GM23248 (cell line): ENCODE measurements around the gene BRINP1. TPM values are rescaled to one million over a fixed set of nuclear protein-coding genes. Genes with fewer than 3 reads are reported as not detected.

Source experiments
- DNase-seq: peaks from one replicate; pipeline ENCODE4 v3.0.0-alpha.2; 2015
- H2AFZ ChIP-seq: fragments of 200-600 bp; sonication (generic); 2 replicates; pipeline ENCODE4 v1.6.1; 2016; ENCODE audit warnings: antibody characterized with exemption
- H3F3A ChIP-seq: fragments of 200-600 bp; sonication (generic); 2 replicates; pipeline ENCODE4 v1.6.1; 2016; ENCODE audit warnings: mild to moderate bottlenecking, antibody characterized with exemption, mixed run types; ENCODE audit not compliant: insufficient read depth
- H3K27ac ChIP-seq: fragments of 200-600 bp; sonication (generic); 2 replicates; pipeline ENCODE4 v1.5.1; 2016; ENCODE audit warnings: mild to moderate bottlenecking
- H3K27me3 ChIP-seq: fragments of 200-600 bp; sonication (generic); replicated peaks from 2 replicates; pipeline ENCODE4 v1.6.1; 2016; ENCODE audit warnings: mild to moderate bottlenecking; ENCODE audit not compliant: insufficient read depth
- H3K36me3 ChIP-seq: fragments of 200-600 bp; sonication (generic); 2 replicates; pipeline ENCODE4 v1.6.1; 2016; ENCODE audit warnings: low read depth, mild to moderate bottlenecking
- H3K4me1 ChIP-seq: fragments of 200-600 bp; sonication (generic); 2 replicates; pipeline ENCODE4 v1.6.1; 2016; ENCODE audit warnings: mild to moderate bottlenecking; ENCODE audit not compliant: insufficient read depth
- H3K4me2 ChIP-seq: fragments of 200-600 bp; sonication (generic); one replicate; pipeline ENCODE4 v1.6.1; 2016; ENCODE audit warnings: mild to moderate bottlenecking; ENCODE audit not compliant: unreplicated experiment
- H3K4me3 ChIP-seq: fragments of 200-600 bp; sonication (generic); 2 replicates; pipeline ENCODE4 v1.5.1; 2016; ENCODE audit warnings: mild to moderate bottlenecking
- H3K79me2 ChIP-seq: fragments of 200-600 bp; sonication (generic); 2 replicates; pipeline ENCODE4 v1.6.1; 2016; ENCODE audit warnings: mild to moderate bottlenecking; ENCODE audit not compliant: insufficient read depth
- H3K9ac ChIP-seq: fragments of 200-600 bp; sonication (generic); 2 replicates; pipeline ENCODE4 v1.6.1; 2016; ENCODE audit warnings: mild to moderate bottlenecking
- H3K9me2 ChIP-seq: fragments of 200-600 bp; sonication (generic); 2 replicates; pipeline ENCODE4 v1.6.1; 2016; ENCODE audit warnings: mixed run types, mild to moderate bottlenecking, moderate library complexity; ENCODE audit not compliant: insufficient read depth
- H3K9me3 ChIP-seq: fragments of 200-600 bp; sonication (generic); one replicate; pipeline ENCODE4 v1.6.1; 2017; ENCODE audit warnings: low read depth
- H4K20me1 ChIP-seq: fragments of 200-600 bp; sonication (generic); 2 replicates; pipeline ENCODE4 v1.6.0; 2016; ENCODE audit not compliant: insufficient read depth
- EZH2 ChIP-seq: fragments of 200-600 bp; sonication (generic); IDR thresholded peaks from 2 replicates; pipeline ENCODE4 v1.6.1; 2018; ENCODE audit warnings: antibody characterized with exemption, mild to moderate bottlenecking; ENCODE audit not compliant: insufficient read depth, poor library complexity, severe bottlenecking
- EZH2phosphoT487 ChIP-seq: fragments of 200-600 bp; sonication (generic); IDR thresholded peaks from 2 replicates; pipeline ENCODE4 v1.6.1; 2018; ENCODE audit warnings: antibody characterized with exemption, moderate library complexity, mild to moderate bottlenecking, low read depth; ENCODE audit not compliant: insufficient read depth
- WGBS, 2 experiments: methylation state at CpG; one replicate each; pipeline ENCODE4 v1.1.6; 2015 to 2017; ENCODE audit warnings: low lambda C conversion rate in 2 of 2, low coverage in 1 of 2; ENCODE audit errors: missing lambda C conversion rate in 2 of 2; 5-methylcytosine and 5-hydroxymethylcytosine counted together
- in situ Hi-C: fragments of 300-500 bp; cut with MboI; formaldehyde crosslinking; loops from 2 replicates; pipeline ENCODE4 v1.15.0; 2020
- polyA plus RNA-seq: library from polyadenylated mRNA; unstranded; fragments of >200 nt; fragmentation: Nextera tagmentation; extraction: Ambion mirVana; gene quantifications from 2 replicates; pipeline ENCODE4 v1.2.1, GENCODE V29; 2016
- total RNA-seq: library from RNA; depleted of rRNA; stranded (reverse); fragments of >200 nt; shearing (Covaris generic); gene quantifications from 2 replicates; pipeline ENCODE4 v1.2.3, GENCODE V29; 2014

The BRINP1 gene
- total and polyA plus RNA-seq, 2 experiments from 2014 or later, result 6.0 to 9.0 TPM

GRCh38 chr9:119337573-119337972 lies 31.7 kb downstream of the BRINP1 start:
- H2AFZ ChIP-seq, result no peak overlapping the region
- H3K79me2 ChIP-seq, result no peaks in the 10 kb centered on the region
- no peak overlapping the region for H3K4me3 ChIP-seq
- no peaks in the 10 kb centered on the region for H3K9me3 ChIP-seq
- H3F3A ChIP-seq, result no peaks in the 10 kb centered on the region
- H3K36me3 ChIP-seq, result no peaks in the 10 kb centered on the region
- in situ Hi-C loops, result no loop called here
- DNase-seq, result no peak
- H3K9me2 ChIP-seq, result no peaks in the 10 kb centered on the region
- no peak overlapping the region for H3K27ac ChIP-seq
- H3K9ac ChIP-seq, result no peak overlapping the region
- H3K4me1 ChIP-seq, result no peaks in the 10 kb centered on the region
- H4K20me1 ChIP-seq, result no peaks in the 10 kb centered on the region
- no peak overlapping the region for H3K4me2 ChIP-seq
- H3K27me3 ChIP-seq, result no peaks in the 10 kb centered on the region
- TF ChIP-seq EZH2phosphoT487 (no peak), EZH2 (no peak)

DNA sequence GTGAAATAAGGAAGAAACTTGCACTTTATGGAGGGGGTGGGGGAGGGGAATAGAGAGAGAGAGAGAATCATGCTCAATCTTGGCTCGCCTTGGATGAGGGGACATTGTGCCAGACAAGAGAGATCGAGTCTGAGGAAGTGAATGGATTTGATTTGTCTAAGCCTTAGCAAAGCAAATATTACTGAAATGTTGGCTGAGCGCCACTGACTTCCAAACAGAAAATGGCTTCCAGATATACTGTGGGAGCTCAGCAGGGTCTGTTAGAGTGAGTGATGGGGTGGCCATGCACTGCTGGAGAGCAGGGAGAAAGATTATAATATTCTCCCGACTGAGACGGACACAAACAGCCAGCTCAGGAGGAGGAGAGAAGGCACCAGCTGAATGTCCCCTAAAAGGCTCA lies 34.5 kb downstream of the BRINP1 start:
- no peaks in the 10 kb centered on the region for H3K36me3 ChIP-seq
- no peak overlapping the region for H2AFZ ChIP-seq
- no peaks in the 10 kb centered on the region for H3K9me2 ChIP-seq
- H3K9ac ChIP-seq, result no peak overlapping the region
- no peaks in the 10 kb centered on the region for H3K4me1 ChIP-seq
- H3K27ac ChIP-seq, result no peak overlapping the region
- no peak for DNase-seq
- 10 to 13% methylated on average over 5 of the region's 5 CpGs for WGBS, 2 experiments
- no peaks in the 10 kb centered on the region for H3K27me3 ChIP-seq
- no peaks in the 10 kb centered on the region for H4K20me1 ChIP-seq
- in situ Hi-C loops, result no loop called here
- H3K9me3 ChIP-seq, result no peaks in the 10 kb centered on the region
- no peak overlapping the region for H3K4me3 ChIP-seq
- H3K4me2 ChIP-seq, result no peak overlapping the region
- H3K79me2 ChIP-seq, result no peaks in the 10 kb centered on the region
- no peaks in the 10 kb centered on the region for H3F3A ChIP-seq
- TF ChIP-seq EZH2 (no peak), EZH2phosphoT487 (no peak)

DNA sequence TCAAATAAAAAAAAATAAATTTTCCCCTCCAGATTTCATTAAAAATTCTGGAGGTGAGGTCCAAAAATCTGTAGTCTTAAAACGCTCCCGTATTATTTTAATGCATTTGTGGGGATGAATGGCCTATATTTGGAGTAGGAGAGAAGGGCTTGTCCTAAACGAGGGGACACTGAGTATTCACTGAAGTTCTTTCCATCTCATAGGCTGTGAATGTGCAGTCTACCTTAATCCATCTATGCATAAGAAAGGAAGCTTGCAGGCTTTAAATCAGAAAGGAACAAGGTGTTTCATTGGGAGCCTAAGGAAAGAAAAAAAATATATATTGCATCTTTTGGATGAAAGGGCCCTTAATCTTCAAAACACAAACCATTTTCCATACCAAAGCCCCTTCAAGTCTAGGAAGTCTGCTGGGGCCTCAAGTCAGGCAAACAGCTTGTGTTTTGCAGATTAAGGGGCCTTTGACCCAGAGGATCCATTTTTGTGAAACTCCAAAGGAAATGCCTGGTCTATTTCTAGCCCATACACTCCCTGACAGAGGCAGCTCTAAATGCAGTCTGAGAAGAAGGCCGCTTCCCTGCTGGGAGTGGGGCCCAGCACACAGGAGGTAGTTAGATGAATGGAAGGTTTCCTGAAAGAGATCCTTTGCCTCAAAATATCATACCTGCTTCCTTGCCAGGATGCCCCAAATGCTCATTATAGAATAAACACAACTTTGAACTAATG lies 35.6 kb downstream of the BRINP1 start:
- Histone ChIP-seq H3K27me3 (no peaks in the 10 kb centered on the region), H3F3A (no peaks in the 10 kb centered on the region), H3K4me1 (no peaks in the 10 kb centered on the region), H4K20me1 (no peaks in the 10 kb centered on the region), H3K9ac (no peak overlapping the region), H3K79me2 (no peaks in the 10 kb centered on the region), H3K27ac (no peak overlapping the region), H3K36me3 (no peaks in the 10 kb centered on the region), H2AFZ (no peak overlapping the region), H3K9me2 (no peaks in the 10 kb centered on the region), H3K4me2 (no peak overlapping the region), H3K9me3 (no peaks in the 10 kb centered on the region), H3K4me3 (no peak overlapping the region)
- DNase-seq, result no peak
- in situ Hi-C loops, result no loop called here
- WGBS, 2 experiments, result 39% methylated on average over 4 of the region's 4 CpGs
- TF ChIP-seq EZH2 (no peak), EZH2phosphoT487 (no peak)

DNA sequence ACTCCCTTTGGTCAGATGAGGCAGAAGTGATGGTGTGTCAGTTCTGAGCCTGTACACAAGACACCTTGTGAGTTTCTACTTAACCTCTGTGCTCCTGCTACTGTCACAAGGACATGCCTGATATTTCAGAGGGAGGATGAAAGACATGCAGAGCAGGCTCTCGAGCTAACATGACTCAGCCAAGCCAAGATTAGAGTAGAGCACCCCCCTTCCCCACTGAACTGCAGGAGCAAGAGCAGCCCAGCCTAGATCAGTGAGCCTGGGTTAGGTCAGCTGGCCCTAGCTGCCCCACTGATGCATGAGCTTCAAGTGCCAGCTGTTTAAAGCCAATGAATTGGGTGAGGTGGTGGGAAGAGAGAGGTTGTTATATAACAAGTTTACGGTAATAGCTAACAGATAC lies 36.7 kb downstream of the BRINP1 start:
- H3K27me3 ChIP-seq, result no peaks in the 10 kb centered on the region
- H3F3A ChIP-seq, result no peaks in the 10 kb centered on the region
- H3K9ac ChIP-seq, result no peak overlapping the region
- no peak overlapping the region for H3K27ac ChIP-seq
- no peaks in the 10 kb centered on the region for H3K4me1 ChIP-seq
- TF ChIP-seq EZH2, result no peak
- no peak for DNase-seq
- in situ Hi-C loops, result no loop called here
- no peaks in the 10 kb centered on the region for H3K79me2 ChIP-seq
- H3K9me3 ChIP-seq, result no peaks in the 10 kb centered on the region
- H3K36me3 ChIP-seq, result no peaks in the 10 kb centered on the region
- no peak overlapping the region for H3K4me2 ChIP-seq
- 33 to 38% methylated on average over 2 of the region's 2 CpGs for WGBS, 2 experiments
- no peak overlapping the region for H3K4me3 ChIP-seq
- H2AFZ ChIP-seq, result no peak overlapping the region
- H4K20me1 ChIP-seq, result no peaks in the 10 kb centered on the region
- no peaks in the 10 kb centered on the region for H3K9me2 ChIP-seq

DNA sequence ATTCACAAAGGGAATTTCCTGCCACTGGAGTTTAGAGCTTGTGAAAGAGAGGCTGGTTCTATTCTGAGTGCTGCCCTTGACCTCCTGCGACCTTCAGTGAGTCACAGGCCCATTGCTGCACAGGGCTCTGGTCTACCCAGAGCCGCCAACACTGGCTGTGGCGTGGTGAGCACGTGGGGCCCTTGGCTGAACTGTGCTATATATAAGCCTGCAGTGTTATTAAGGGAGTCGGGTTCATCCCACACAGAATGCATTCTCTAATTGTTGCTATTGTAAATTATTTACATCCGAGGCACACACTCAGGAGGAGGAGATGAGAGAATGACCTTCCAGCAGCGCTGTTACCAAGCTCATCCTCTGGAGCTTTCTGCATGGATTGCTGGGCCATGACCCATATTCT lies 47.1 kb downstream of the BRINP1 start:
- H4K20me1 ChIP-seq, result no peaks in the 10 kb centered on the region
- no peak for TF ChIP-seq EZH2phosphoT487
- TF ChIP-seq EZH2, result no peak
- H3K9me3 ChIP-seq, result no peaks in the 10 kb centered on the region
- no peaks in the 10 kb centered on the region for H3K79me2 ChIP-seq
- H3K36me3 ChIP-seq, result no peaks in the 10 kb centered on the region
- H3K4me2 ChIP-seq, result no peak overlapping the region
- H3K9me2 ChIP-seq, result no peaks in the 10 kb centered on the region
- H3K27ac ChIP-seq, result no peak overlapping the region
- in situ Hi-C loops, result no loop called here
- H3F3A ChIP-seq, result no peaks in the 10 kb centered on the region
- H3K9ac ChIP-seq, result no peak overlapping the region
- no peak overlapping the region for H3K4me3 ChIP-seq
- H3K27me3 ChIP-seq, result no peaks in the 10 kb centered on the region
- DNase-seq, result peak; percentile 77
- peaks cover 9% of the 10 kb centered on the region; the same call in 1 of the 2 replicates for H3K4me1 ChIP-seq
- no peak overlapping the region for H2AFZ ChIP-seq
- WGBS, 2 experiments, result 21 to 22% methylated on average over 7 of the region's 7 CpGs
